Central memory CD4-positive, alpha-beta T cell (primary cell): ENCODE measurements around the gene KPNA4.
"Not testable (repeated sequence)": the region's sequence is repeated elsewhere in the genome, so short reads cannot be mapped to it uniquely, and the experiment has no call there.

Experiments
- DNase-seq: peaks from one replicate; pipeline ENCODE4 v3.0.0; 2022

Gene KPNA4

DNA sequence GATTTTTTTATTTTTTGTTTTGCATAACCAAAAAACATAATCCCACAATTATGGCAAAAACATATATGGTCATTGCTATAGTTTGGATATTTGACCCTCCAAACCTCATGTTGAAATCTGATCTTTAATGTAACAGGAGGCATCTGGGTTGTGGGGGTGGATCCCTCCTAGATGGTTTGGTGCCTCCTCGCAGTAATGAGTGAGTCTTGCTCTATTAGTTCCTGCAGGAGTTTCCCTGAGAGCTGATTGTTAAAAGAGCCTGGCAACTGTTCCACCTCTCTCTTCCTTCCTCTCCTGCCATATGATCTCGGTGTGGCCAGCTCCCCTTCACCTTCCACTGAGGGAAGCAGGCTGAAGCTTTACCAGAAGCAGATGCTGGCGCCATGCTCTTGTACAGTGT, 82.6 kb downstream of the KPNA4 start:
- DNase-seq, result no peak

DNA sequence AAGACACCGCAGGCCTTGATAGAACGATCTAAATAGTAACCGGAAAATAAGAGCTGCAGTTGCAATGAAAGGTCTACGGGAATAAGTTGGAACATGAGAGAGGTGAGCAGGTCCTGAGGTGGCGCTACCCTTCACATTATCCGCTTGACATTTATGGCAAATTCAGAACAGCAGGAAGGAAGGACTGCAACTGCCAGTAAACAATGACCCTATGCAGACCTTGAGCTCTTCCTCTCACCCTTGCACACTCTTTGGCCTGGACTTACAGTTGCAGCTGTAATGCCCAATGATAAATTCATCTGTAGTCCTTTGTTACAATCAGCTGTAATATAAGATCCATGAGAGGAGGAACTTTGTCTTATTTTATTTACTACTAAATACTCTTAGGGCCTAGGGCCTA, 83.5 kb downstream of the KPNA4 start:
- no peak for DNase-seq

DNA sequence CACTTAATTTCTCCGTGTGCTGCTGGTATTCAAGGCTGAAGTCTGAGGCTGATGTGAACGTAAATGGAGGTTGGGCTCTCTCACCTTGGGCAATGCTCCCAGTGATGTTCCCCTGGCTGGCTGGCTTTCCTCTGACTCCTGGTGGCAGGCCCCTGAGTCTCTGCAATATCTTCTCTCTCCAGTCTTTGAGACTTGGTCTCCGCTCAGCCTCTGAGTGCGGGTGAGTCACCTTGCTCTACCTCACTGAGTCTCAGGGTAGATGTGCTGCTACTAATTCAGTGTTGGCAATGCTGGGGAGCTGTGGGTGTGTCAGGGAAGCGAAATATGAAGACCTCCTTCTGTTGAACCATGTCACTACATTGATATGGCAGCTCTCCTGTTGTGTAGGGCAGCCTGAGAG, 84.4 kb downstream of the KPNA4 start:
- no peak for DNase-seq

DNA sequence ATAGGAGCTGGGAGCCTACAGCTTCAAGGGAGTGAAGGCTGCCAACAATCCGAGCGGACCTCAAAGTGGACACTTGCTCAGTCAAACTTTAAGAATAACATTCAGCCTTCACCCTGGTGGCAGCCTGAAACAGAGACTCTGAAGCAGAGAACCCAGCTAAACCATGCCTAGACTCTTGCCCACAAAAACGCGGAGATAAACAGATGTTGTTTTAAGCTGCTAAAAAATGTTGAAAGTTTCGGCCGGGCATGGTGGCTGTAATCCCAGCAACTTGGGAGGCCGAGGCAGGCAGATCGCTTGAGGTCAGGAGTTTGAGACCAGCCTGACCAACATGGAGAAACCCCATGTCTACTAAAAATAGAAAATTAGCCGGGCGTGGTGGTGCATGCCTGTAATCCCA, 86.0 kb downstream of the KPNA4 start:
- no peak for DNase-seq

DNA sequence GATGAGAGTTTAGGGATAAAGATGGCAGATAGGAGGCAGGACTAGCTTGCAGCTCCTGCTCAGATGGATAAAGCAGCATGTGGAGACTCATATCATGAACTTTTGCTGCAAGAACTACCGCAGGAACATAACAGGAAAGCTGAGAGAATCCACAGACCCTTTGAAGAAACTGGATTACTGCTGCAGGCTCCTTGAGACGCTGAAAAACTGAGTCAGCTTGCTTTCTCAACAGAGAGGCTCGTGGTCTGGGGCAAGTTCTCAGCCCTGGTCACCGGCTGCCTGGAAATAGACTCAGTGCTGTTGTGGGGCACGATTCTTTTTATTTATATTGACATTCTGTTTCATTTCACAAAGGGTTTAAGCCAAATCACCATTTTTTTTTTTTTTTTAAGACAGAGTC, 87.0 kb downstream of the KPNA4 start:
- DNase-seq, result no peak

DNA sequence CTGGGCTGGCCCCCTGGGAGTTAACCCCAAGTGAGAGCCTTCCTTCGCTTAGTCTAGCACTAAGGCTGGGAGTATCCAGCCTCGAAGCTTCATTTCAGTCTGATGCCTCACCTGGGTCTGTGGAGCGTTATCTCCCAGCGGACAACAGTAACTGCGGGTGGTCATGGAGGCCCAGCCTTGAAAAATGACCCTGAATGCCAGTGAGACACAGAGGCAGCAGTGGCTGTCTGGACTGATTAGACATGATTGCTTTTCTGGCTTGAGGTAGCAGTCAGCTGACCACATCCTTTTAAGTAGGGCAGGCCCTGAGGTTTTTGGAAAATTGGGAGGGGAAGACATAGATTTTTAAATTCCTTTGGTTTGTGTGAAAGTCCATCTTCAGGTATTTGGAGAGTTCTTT, 87.6 kb downstream of the KPNA4 start:
- DNase-seq, result no peak

DNA sequence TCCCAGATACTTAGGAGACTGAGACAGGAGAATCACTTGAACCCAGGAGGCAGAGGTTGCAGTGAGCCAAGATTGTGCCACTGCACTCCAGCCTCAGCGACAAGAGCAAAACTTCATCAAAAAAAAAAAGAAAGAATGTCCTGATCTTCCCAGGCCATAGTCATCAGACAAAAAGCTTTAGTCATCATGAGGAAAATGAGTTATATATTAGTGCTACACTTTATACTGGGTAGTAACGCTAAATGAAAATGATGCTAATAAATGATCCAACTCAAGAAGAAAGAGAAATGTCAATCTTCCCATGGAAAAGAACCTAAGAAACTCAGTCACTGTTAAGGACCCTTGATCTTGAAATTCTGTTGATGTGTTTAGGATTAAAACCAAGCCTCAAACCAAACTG, 89.5 kb downstream of the KPNA4 start:
- no peak for DNase-seq

DNA sequence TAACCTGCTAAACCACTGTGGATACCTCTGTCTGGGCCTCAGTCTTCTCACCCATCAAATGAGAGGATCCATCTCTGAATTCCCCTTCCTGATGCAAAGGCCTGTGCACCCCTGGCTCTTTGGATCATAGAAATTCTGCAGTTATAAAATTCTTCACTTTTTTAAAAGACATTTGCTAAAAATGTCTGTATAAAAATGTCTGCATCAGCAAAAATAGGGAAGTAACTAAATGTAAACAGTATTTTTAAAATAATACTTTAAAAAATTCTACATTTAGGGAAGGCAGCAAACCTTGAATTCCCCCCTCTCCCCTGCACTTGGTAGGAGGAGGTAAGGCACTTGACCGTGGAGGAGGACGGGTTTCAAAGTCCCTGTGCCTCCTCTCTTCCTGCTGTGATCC, 90.2 kb downstream of the KPNA4 start:
- DNase-seq, result no peak

DNA sequence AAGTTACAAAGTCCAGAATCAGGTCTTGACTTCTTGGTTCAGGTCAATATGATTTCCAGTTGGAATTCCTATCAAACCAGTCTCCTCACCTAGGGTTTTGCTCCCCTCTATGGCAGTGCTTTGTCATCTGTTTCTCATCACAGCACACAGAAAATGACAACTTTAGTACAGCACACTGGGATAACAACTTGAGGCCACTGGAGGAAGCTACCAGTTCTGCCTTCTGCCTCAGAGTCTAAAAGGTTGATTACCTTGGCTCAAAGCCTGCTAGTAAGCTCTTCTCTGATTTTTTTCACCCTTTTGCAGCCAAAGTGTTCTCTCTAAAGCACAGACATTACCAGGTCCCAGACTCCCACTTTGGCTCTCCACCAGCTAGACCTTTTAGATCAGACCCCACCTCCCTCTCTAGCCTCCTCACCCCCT, 90.9 kb downstream of the KPNA4 start:
- no peak for DNase-seq

DNA sequence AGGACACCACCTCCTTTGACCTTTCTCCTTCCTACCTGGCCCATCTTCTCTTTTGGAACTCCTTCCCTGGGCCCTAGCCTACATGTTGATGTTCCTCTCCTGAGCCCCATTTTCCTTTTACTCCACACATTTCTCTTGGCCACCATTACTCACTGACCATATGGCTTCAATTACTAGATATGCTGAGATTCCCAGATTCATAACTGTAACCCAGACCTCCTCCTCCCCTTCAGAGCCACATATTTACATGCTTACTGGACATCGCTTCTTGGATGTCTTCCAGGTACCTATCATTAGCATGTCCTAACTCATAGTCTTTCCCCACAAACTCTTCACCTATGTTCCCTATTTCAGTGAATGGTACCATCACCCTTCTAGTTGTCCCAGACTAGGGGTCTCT, 91.4 kb downstream of the KPNA4 start:
- no peak for DNase-seq

DNA sequence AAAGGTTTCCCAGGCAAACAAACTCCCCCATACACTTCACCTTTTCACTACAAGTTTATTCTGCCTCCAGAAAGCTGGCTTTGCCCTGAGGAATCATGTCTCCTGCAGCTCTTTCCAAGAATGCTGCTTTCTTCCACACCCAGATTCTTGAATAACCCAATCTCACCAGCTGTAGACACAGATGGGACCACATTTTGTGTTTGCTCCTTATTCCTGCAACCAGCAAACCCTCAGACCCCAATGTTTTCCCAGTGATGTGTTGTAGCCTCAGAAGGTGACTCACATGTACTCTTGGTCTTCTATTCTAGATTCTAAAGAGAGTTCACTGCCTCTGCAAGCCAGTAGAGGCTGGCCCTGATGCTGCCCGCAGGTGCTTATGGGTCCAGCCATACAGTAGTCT, 92.2 kb downstream of the KPNA4 start:
- DNase-seq, result no peak

DNA sequence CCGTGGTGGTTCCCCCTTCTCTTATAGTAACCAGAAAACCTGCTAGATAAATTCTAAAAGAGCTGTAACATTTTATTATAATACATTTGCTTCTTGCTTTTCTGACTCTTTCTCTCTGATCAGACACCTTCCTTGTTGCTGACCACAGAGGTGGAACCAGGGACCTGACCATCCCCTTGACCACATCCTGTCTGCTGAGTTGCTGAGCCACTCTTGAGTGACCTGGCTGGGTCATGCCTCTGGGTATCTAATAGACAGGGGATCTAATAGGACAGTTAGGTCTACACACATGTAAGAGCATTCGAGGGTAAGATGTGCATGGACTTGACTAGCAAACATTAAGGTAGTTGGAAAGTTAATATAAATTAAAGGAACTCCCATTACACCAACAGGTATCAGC, 93.0 kb downstream of the KPNA4 start:
- no peak for DNase-seq

DNA sequence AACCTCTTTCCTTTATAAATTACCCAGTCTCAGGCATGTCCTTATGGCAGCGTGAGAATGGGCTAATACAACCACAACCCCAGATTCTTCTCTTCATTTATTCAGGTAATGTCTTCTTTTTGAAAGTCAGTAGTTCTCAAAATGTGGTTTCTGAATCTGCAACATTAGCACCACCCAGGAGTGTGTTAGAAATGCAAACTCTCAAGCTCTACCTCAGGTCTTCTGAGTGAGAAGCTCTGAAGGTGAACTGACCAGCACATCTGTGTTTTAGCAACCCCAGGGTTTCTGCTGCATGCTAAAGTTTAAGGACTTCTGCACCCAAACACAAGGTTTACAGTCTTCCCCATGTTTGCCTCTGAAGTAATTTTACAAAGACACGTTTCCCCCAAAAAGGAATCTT, 93.5 kb downstream of the KPNA4 start:
- DNase-seq, result no peak

DNA sequence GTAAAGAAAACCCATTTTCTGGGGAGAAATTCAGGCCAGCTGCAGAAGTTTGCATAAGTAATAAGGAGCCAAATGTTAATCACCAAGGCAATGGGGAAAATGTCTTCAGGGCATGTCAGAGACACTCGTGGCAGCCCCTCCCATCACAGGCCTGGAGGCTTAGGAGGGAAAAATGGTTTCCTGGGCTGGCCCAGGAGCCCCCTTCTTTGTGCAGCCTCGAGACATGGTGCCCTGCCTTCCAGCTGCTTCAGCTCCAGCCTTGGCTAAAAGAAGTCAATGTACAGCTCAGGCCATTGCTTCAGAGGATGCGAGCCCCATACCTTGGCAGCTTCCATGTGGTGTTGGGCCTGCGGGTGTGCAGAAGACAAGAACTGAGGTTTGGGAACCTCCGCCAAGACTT, 95.2 kb downstream of the KPNA4 start:
- no peak for DNase-seq

DNA sequence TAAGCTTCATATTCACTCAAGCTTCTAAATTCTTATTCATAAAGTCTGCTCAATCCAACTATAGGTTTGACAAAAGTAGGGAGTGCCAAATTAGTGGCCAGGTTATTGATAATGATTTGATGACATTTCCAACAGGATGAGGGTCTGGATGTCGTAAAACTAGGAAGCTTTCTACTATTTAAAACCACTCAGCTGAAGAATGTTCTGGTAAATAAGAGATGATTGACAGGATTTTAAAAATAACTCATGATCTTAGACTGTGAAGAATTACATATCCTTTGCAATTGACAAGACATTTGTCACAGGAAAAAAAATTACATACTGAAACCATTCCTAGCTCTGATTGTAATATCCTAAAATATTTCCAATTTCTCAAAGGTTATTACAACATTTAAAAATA, 100.4 kb downstream of the KPNA4 start:
- DNase-seq, result no peak

DNA sequence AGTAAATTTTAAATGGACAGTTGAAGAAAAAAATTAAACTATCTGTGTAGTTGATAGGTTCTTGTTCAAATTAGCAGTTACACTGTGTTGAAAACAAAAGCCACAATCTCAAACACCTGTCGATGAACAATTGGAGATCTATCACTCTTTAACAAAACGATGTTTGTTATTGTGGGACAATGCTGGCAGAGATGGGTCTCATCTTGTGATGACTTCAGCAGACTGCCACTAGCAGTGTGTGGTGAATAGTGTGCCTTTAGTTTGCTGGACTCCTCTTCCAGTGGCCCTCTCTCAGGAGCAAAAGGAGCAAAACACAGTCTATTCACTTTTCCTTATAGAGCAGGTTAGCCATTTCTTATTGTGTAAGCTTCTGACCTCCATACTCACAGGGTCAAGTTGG, 101.0 kb downstream of the KPNA4 start:
- no peak for DNase-seq

DNA sequence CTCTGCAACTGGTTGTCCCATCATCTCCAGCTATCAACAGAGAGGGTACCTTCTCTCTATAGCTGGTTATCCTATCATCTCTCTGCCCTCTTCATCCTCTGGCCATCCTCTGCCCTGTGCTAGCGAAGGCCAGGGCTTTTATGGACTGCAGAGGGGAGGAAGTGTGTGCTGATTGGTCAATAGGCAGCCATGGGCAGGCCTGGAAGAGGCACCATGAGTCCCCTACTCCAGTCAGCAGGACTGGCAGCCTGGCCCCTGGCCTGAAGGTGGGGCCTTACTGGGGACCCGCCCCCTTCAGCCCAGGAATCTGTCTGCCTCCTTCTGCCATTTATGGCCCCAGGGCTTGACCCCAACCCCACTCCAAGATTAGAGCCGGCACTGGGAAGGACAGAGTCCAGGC, 105.3 kb downstream of the KPNA4 start:
- no peak for DNase-seq

DNA sequence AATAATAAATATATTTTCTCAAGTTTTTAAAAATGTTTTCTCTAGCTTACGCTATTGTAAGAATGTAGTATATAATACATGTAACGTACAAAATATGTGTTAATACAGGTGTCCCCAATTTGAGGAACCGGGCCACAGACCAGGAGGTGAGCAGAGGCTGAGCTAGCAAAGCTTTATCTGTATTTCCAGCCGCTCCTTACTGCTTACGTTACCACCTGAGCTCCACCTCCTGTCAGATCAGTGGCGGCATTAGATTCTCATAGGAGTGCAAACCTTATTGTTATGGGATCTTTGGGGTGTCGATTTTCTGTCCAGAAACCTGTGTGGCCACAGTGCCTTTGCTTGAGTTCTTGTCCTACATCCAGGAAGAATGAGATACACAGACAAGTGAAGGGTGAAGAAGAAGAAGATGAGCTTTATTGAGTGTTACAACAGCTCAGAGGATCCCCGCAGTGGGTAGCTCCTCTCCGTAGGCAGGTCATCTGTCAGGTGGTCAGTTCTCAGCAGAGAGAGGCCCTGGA, 105.9 kb downstream of the KPNA4 start:
- no peak for DNase-seq

DNA sequence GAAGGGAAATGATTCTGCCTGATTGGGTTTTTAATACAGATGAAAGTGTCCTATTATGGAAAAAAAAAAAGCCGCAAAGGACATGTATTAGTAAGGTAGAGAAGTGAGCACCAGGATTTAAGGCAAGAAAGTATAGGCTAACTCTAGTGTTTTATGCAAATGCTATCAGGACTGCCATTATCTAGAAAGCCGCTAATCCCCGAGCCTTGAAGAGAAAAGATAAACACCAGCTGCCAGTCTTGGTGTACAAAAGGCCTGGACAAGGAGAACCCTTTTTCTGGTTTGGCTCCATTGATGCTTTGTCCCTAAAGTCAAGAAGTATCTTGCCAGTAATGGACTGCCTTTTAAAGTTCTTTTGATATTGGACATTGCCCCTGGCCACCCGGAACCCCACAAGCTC, 107.2 kb downstream of the KPNA4 start:
- no peak for DNase-seq

DNA sequence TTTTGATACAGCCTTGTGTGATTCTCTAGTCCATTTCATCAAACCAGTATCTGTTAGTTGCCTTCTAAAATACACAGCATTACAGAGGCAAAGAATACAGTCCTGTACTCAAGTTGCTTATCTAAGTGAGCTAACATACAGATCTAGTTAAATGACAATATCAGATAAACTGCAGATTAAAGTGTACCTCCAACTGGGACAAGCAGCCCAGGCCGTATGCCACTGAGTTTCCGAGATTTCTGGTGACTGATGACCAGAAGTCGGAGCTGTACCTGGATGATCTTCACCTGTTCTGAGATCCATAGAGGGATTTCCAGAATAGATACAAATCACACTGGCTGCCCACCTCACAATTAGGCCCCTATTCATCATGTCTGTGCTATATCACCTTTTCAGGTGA, 109.5 kb downstream of the KPNA4 start:
- DNase-seq, result no peak

DNA sequence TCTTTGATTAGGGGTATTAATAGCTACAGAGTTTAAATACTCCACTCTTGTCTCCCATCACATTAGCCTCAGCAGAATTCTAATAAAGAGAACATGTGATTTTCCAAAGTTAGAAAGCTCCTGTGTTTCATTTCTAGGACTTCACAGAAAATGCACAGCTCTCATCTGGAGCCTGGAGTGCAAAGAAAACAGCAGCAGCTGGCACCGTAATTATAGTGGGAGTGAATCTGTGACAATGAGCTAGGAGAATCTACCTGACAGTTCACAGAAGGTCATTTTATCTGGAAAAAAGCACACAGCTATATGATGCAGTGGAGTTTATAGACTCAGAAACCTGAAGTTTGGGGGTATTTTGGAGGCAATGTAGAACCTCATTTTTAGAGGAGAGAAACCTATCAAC, 110.4 kb downstream of the KPNA4 start:
- DNase-seq, result no peak

DNA sequence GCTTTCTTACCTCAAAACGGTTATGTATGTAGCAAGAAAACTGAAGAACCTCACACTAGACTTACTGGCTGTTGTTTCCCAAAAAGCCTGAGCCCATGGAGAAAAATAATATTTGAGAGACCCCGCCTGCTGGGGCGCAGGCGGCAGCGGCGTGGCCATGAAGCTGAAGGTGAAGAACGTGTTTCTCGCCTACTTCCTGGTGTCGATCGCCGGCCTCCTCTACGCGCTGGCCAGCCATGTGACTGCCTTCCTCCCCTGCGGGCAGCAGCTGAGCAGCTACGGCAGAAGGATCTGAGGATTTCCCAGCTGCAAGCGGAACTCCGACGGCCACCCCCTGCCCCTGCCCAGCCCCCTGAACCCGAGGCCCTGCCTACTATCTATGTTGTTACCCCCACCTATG, 113.1 kb downstream of the KPNA4 start:
- DNase-seq, result not testable (repeated sequence)

DNA sequence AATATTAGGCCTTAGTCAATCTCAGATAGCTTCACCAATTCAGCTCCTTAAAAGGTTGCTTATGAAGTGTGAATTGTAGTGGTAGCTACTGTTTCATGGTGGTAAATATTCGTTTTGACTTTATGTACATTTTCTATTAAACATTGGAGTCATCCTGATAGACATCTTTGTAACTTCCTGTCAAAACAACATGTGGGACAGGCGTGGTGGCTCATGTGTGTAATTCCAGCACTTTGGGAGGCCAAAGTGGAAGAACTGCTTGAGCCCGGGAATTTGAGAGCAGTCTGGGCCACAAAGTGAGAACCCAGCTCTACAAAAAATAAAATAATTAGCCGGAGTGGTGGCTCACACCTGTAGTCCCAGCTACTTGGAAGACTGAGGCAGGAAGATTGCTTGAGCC, 113.8 kb downstream of the KPNA4 start:
- no peak for DNase-seq

DNA sequence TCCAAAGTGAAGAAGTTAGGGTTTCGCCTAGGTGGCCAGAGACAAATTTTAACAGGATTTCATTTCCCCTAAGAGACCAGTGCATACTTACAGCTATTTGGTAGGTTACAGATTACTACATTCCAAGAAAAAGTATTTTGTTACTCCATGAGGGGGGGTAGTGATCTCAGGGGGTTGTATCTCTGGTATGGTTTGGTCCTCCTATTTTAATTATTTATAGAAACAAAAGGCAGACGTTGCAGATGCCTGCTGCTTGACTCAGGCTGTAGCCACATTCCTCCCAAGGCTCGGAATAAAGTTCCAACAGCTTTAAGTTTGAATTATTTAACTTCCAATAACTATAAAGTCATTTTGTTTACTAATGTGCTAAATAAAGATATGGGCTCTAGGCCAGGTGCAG, 114.5 kb downstream of the KPNA4 start:
- DNase-seq, result no peak

DNA sequence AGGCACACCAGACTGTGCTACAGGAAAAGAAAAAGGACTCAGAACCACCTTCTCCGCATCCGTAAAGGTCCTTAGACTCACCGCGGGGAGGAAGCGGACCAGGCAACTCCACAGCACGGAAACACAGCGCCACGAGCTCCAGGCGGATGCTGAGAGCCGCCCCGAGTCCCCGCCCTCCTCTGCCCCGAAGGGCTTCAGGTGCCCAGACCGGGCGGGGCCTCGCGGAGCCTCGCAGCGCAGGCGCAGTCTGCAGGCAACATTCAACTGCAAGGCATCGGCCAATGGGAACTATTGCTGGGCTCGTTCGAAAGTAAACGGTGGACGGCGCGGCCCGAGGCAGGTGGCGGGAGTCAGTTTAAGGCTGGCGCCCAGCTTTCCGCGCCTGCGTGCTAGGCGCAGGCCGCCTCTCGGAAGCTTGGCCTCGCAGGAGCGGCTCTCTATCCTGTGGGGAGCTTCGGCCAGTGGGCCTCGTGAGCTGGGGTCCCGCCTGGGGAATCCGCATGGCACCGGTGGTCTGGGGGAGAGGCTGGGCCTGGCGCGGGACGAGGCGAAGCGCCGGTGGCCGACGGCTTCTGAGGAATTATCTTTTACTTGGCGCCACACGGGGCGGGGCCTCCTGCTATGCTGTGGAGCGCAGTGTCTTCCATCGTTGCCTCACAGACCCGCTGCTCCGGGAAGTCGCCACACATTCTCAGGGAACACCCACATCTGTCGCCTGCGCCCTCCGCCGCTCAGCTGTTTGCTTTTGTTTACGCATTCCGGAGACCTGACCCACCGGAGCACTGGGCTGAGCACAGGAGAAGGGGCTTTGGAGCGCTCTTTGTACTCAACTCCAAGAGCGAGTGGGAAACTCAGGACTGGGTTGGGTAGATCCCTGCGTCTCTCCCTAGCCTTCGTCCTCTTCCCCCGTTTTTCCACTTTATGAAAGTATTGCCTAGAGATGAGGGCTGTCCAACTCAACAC, 115.5 kb downstream of the KPNA4 start, which contains the start of gene TRIM59:
TRIM59 (minus strand) TSS at position 151 of the 963 bp plus-strand sequence. CDS start 10,603 bp downstream, outside the sequence.
- peak; percentile 97 for DNase-seq
